A549 (cell line): ENCODE data around the gene LCN15. TPM values are rescaled to one million over a fixed set of nuclear protein-coding genes. Genes with fewer than 3 reads are reported as not detected.

ENCODE experiments used
- ATAC-seq, 2 experiments: fragments of 200-7000 bp in 1 of 2; fragments of >200 bp in 1 of 2; cut with Nextera tagmentation in 1 of 2; cut with Tn5 transposase in 1 of 2; 3 replicates each; pipeline versions ENCODE4 v1.8.0 to v1.9.1; 2018 to 2020; ENCODE audit warnings: mild to moderate bottlenecking in 1 of 2, moderate library complexity in 1 of 2
- CTCF ChIA-PET: fragments of 300-600 bp; sonication (Branson Sonifier 250); formaldehyde crosslinking; extraction: SDS; loops from one replicate; lab custom pipeline; 2021; ENCODE audit warnings: antibody characterized with exemption, inconsistent platforms; lab: Yijun Ruan, JAX
- POLR2A ChIA-PET: fragments of 350-600 bp; formaldehyde crosslinking; extraction: SDS; loops from one replicate; lab custom pipeline; 2021; ENCODE audit warnings: antibody characterized with exemption, inconsistent platforms; lab: Yijun Ruan, JAX
- DNase-seq, 2 experiments: peaks; one replicate each; pipeline versions ENCODE4 v3.0.0 to v3.0.0-alpha.2; 2011 to 2016; ENCODE audit warnings: low read depth in 1 of 2, low spot score in 1 of 2
- FAIRE-seq: peaks from 2 replicates; lab custom pipeline; 2011; peaks lifted over from hg19 to GRCh38; lab: Jason Lieb, UNC
- H3K27ac ChIP-seq, 2 experiments: fragments of >200 bp; sonication (Bioruptor Twin); formaldehyde crosslinking; 3 replicates each; pipeline ENCODE4 v1.5.1; 2016 to 2017
- H3K4me1 ChIP-seq: fragments of >200 bp; sonication (Bioruptor Twin); formaldehyde crosslinking; 3 replicates; pipeline ENCODE4 v1.6.1; 2016
- H3K4me2 ChIP-seq: fragments of >200 bp; sonication (Bioruptor Twin); formaldehyde crosslinking; 3 replicates; pipeline ENCODE4 v1.6.1; 2016
- H3K4me3 ChIP-seq: fragments of >200 bp; sonication (Bioruptor Twin); formaldehyde crosslinking; 3 replicates; pipeline ENCODE4 v1.5.1; 2016
- H3K9me3 ChIP-seq: fragments of >200 bp; sonication (Bioruptor Twin); formaldehyde crosslinking; 3 replicates; pipeline ENCODE4 v1.6.1; 2016
- CBX2 ChIP-seq: fragments of 200-600 bp; sonication (generic); IDR thresholded peaks from 2 replicates; pipeline ENCODE4 v1.6.1; 2016; ENCODE audit warnings: low read depth, mild to moderate bottlenecking, borderline replicate concordance
- CBX8 ChIP-seq: fragments of 200-600 bp; sonication (generic); IDR thresholded peaks from 2 replicates; pipeline ENCODE4 v1.6.1; 2016
- CEBPB ChIP-seq, 2 experiments: fragments of >200 bp in 1 of 2; sonication (Bioruptor Twin) in 1 of 2; formaldehyde crosslinking in 1 of 2; IDR thresholded peaks; 2 replicates each; pipeline ENCODE4 v1.6.1; 2012 to 2016
- CHD2 ChIP-seq: fragments of 150-350 bp; IDR thresholded peaks from 2 replicates; pipeline ENCODE4 v1.6.1; 2014; ENCODE audit warnings: low read length; ENCODE audit not compliant: partially characterized antibody
- EHF ChIP-seq: fragments of 250-450 bp; sonication (Bioruptor Pico); IDR thresholded peaks from 2 replicates; pipeline ENCODE4 v1.5.0; 2020; ENCODE audit warnings: mild to moderate bottlenecking
- EP300 ChIP-seq, 2 experiments: fragments of >200 bp; sonication (Bioruptor Twin); formaldehyde crosslinking; IDR thresholded peaks; 2 replicates in 1 of 2; 3 replicates in 1 of 2; pipeline ENCODE4 v1.6.1; 2016 to 2017
- HEYL ChIP-seq: fragments of 250-450 bp; sonication (Bioruptor Pico); IDR thresholded peaks from 2 replicates; pipeline ENCODE4 v1.8.0; 2021; ENCODE audit warnings: mild to moderate bottlenecking, moderate library complexity
- HOXA7 ChIP-seq: fragments of 250-450 bp; sonication (Bioruptor Pico); IDR thresholded peaks from 2 replicates; pipeline ENCODE4 v1.5.0; 2020; ENCODE audit warnings: mild to moderate bottlenecking, moderate library complexity
- MAZ ChIP-seq: fragments of 150-350 bp; IDR thresholded peaks from 2 replicates; pipeline ENCODE4 v1.6.1; 2014; ENCODE audit warnings: antibody characterized with exemption, low read depth, low read length, borderline replicate concordance
- NFE2L2 ChIP-seq: fragments of 150-350 bp; conservative IDR thresholded peaks from 2 replicates; pipeline ENCODE4 v1.6.1; 2014; ENCODE audit warnings: low read length
- NR3C1 ChIP-seq: fragments of >200 bp; sonication (Bioruptor Twin); formaldehyde crosslinking; IDR thresholded peaks from 3 replicates; pipeline ENCODE4 v1.6.1; 2017
- PHF8 ChIP-seq: fragments of 200-600 bp; sonication (generic); IDR thresholded peaks from 2 replicates; pipeline ENCODE4 v1.6.1; 2016; ENCODE audit warnings: low read depth, mild to moderate bottlenecking, antibody characterized with exemption, moderate library complexity, borderline replicate concordance
- POLR2A ChIP-seq: IDR thresholded peaks from 2 replicates; pipeline ENCODE4 v1.6.1; 2012; ENCODE audit warnings: mild to moderate bottlenecking, low read length
- POLR2AphosphoS2 ChIP-seq: conservative IDR thresholded peaks from 2 replicates; pipeline ENCODE4 v1.6.1; 2012; ENCODE audit warnings: low read length, improper control_type of control experiment, inconsistent platforms
- RARB ChIP-seq: fragments of 250-450 bp; sonication (Bioruptor Pico); IDR thresholded peaks from 2 replicates; pipeline ENCODE4 v1.8.0; 2021; ENCODE audit warnings: mild to moderate bottlenecking, moderate library complexity
- RNF2 ChIP-seq: fragments of 200-600 bp; sonication (generic); IDR thresholded peaks from 2 replicates; pipeline ENCODE4 v1.6.1; 2016; ENCODE audit warnings: low read depth, mild to moderate bottlenecking, antibody characterized with exemption, moderate library complexity, borderline replicate concordance
- SREBF2 ChIP-seq: fragments of 450-650 bp; IDR thresholded peaks from 2 replicates; pipeline ENCODE4 v1.6.1; 2014; ENCODE audit warnings: mild to moderate bottlenecking, moderate library complexity
- TFCP2L1 ChIP-seq: fragments of 250-450 bp; sonication (Bioruptor Pico); IDR thresholded peaks from 2 replicates; pipeline ENCODE4 v1.5.0; 2021; ENCODE audit warnings: mild to moderate bottlenecking
- TP53 ChIP-seq: fragments of 250-450 bp; sonication (Bioruptor Pico); IDR thresholded peaks from 2 replicates; pipeline ENCODE4 v1.5.0; 2021; ENCODE audit warnings: mild to moderate bottlenecking, moderate library complexity
- ZFP36 ChIP-seq: fragments of 450-650 bp; IDR thresholded peaks from 2 replicates; pipeline ENCODE4 v1.6.1; 2014; ENCODE audit warnings: borderline replicate concordance; ENCODE audit not compliant: partially characterized antibody
- ZNF302 ChIP-seq: fragments of 250-450 bp; sonication (Bioruptor Pico); IDR thresholded peaks from 2 replicates; pipeline ENCODE4 v1.9.0; 2021; ENCODE audit warnings: inconsistent platforms, mild to moderate bottlenecking, moderate library complexity
- ZSCAN20 ChIP-seq: fragments of 250-450 bp; sonication (Bioruptor Pico); IDR thresholded peaks from 2 replicates; pipeline ENCODE4 v1.8.0; 2022; ENCODE audit warnings: mild to moderate bottlenecking, moderate library complexity
- WGBS: methylation state at CpG from one replicate; pipeline ENCODE4 v1.1.6; 2017; ENCODE audit errors: missing lambda C conversion rate; 5-methylcytosine and 5-hydroxymethylcytosine counted together
- polyA plus RNA-seq, 4 experiments: library from polyadenylated mRNA; depleted of rRNA in 3 of 4; stranded (reverse); fragments of >200 nt; fragmentation: RNase III in 1 of 4; extraction: RNeasy Plus Mini Kit Qiagen cat#74134 plus additional on column Dnase treatment in 1 of 4; gene quantifications; 2 replicates in 3 of 4; 3 replicates in 1 of 4; pipeline ENCODE4 v1.2.3, GENCODE V29; 2011 to 2017
- TF ChIP-seq, protein P1 (sequence below): fragments of 150-350 bp; IDR thresholded peaks from 2 replicates; pipeline ENCODE4 v1.6.1; 2014; ENCODE audit warnings: low read depth, mild to moderate bottlenecking, low read length
- TF ChIP-seq, protein P2 (sequence below): IDR thresholded peaks from 2 replicates; pipeline ENCODE4 v1.6.1; 2012
- TF ChIP-seq, protein P3 (sequence below): fragments of 200-600 bp; sonication (generic); IDR thresholded peaks from 2 replicates; pipeline ENCODE4 v1.6.1; 2016; ENCODE audit warnings: antibody characterized with exemption, mild to moderate bottlenecking, moderate library complexity
- TF ChIP-seq, protein P4 (sequence below): fragments of >200 bp; sonication (Bioruptor Twin); formaldehyde crosslinking; IDR thresholded peaks from 2 replicates; pipeline ENCODE4 v1.6.1; 2016
- TF ChIP-seq, protein P5 (sequence below): IDR thresholded peaks from 2 replicates; pipeline ENCODE4 v1.6.1; 2012; ENCODE audit warnings: low read depth, borderline replicate concordance
- TF ChIP-seq, protein P6 (sequence below): fragments of 450-650 bp; IDR thresholded peaks from 2 replicates; pipeline ENCODE4 v1.6.1; 2014; ENCODE audit warnings: antibody characterized with exemption

LCN15 gene
- polyA plus RNA-seq, 2 of the 4 experiments (the other 2 are of a cell fraction) = 0.09 to 0.10 TPM

DNA sequence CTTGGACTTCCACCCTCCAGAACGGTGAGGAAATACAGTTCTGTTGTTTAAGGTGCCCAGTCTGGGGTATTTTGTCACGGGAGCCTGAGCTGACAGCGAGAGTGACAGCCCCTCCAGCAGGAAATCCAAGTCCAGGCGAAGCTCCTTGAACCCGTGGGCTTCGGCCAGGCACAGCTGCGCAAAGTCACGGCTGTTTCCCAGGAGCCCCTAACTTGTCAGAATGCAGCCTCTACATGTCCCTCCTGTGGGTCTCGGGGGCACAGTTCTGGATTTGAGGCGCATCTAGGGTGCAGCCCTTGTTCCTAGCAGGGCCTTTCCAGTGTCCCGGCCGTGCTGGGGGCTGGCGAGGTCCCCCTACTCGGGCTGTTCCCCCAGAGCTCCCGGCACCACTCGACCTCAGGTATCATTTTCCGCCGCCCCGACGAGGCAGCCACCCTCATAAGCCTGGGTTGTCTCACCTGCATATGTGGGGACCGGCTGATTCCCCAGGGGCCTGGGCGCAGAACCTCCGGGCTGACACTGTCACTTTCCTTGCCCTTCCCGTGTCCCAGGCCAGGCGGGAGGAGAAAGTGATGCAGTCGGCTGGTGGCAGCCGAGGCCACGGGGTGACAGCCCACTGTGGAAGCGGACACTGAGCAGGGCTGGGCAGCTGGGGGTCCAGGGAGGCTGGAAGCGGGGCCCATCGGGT, 10.8 kb downstream of the LCN15 start:
- ChIA-PET CTCF (interaction anchor here (1.6 to 28.0 kb wide), 3 partner anchors 9 to 25 kb away, joined by 4 to 625 read pairs (median 13); partner anchors contain the start of gene TMEM141), POLR2A (no interaction called here)
- 66% methylated on average over 16 of the region's 31 CpGs for WGBS
- Histone ChIP-seq H3K27ac (no peak overlapping the region), H3K4me3 (no peak overlapping the region), H3K9me3 (peaks cover 13% of the 10 kb centered on the region), H3K4me1 (no peaks in the 10 kb centered on the region), H3K4me2 (no peak overlapping the region)
- no peak for ATAC-seq
- DNase-seq = no peak
- FAIRE-seq = no peak
- no peak for TF ChIP-seq HOXA7
- no peak for TF ChIP-seq EHF (CRISPR knock-in tag)
- TF ChIP-seq CEBPB (IDR thresholded peaks at IDR 0.05) = no peak
- TF ChIP-seq CHD2 = no peak
- TF ChIP-seq SREBF2 = no peak
- TF ChIP-seq TFCP2L1 (CRISPR knock-in tag) = no peak
- TF ChIP-seq RNF2 = no peak
- no peak for TF ChIP-seq CBX2
- TF ChIP-seq, protein P1, sequence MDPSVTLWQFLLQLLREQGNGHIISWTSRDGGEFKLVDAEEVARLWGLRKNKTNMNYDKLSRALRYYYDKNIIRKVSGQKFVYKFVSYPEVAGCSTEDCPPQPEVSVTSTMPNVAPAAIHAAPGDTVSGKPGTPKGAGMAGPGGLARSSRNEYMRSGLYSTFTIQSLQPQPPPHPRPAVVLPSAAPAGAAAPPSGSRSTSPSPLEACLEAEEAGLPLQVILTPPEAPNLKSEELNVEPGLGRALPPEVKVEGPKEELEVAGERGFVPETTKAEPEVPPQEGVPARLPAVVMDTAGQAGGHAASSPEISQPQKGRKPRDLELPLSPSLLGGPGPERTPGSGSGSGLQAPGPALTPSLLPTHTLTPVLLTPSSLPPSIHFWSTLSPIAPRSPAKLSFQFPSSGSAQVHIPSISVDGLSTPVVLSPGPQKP = no peak
- TF ChIP-seq, protein P2, sequence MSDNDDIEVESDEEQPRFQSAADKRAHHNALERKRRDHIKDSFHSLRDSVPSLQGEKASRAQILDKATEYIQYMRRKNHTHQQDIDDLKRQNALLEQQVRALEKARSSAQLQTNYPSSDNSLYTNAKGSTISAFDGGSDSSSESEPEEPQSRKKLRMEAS = no peak
- TF ChIP-seq, protein P3, sequence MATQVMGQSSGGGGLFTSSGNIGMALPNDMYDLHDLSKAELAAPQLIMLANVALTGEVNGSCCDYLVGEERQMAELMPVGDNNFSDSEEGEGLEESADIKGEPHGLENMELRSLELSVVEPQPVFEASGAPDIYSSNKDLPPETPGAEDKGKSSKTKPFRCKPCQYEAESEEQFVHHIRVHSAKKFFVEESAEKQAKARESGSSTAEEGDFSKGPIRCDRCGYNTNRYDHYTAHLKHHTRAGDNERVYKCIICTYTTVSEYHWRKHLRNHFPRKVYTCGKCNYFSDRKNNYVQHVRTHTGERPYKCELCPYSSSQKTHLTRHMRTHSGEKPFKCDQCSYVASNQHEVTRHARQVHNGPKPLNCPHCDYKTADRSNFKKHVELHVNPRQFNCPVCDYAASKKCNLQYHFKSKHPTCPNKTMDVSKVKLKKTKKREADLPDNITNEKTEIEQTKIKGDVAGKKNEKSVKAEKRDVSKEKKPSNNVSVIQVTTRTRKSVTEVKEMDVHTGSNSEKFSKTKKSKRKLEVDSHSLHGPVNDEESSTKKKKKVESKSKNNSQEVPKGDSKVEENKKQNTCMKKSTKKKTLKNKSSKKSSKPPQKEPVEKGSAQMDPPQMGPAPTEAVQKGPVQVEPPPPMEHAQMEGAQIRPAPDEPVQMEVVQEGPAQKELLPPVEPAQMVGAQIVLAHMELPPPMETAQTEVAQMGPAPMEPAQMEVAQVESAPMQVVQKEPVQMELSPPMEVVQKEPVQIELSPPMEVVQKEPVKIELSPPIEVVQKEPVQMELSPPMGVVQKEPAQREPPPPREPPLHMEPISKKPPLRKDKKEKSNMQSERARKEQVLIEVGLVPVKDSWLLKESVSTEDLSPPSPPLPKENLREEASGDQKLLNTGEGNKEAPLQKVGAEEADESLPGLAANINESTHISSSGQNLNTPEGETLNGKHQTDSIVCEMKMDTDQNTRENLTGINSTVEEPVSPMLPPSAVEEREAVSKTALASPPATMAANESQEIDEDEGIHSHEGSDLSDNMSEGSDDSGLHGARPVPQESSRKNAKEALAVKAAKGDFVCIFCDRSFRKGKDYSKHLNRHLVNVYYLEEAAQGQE = no peak
- no peak for TF ChIP-seq POLR2A
- TF ChIP-seq TP53 (CRISPR knock-in tag) = no peak
- no peak for TF ChIP-seq RARB (CRISPR knock-in tag)
- no peak for TF ChIP-seq ZSCAN20 (CRISPR knock-in tag)
- TF ChIP-seq, protein P4, sequence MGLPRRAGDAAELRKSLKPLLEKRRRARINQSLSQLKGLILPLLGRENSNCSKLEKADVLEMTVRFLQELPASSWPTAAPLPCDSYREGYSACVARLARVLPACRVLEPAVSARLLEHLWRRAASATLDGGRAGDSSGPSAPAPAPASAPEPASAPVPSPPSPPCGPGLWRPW = no peak

DNA sequence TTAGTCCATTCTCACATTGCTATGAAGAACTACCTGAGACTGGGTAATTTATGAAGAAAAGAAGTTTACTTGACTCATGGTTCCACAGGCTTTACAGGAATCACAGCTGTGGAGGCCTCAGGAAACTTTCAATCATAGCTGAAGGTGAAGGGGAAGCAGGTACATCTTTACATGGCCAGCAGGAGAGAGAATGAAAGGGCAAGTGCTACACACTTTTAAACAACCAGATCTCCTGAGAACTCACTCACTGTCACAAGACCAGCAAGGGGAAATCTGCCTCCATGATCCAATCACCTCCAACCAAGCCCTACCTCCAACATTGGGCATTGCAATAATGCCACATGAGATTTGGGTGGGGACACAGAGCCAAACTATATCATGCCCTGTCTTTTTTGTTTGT, 12.5 kb downstream of the LCN15 start:
- no peak for ATAC-seq
- ChIA-PET CTCF (interaction anchor here (0.8 to 11.9 kb wide), 3 partner anchors 8 to 24 kb away, joined by 3 to 79 read pairs (median 7); partner anchors contain the start of gene LCN8), POLR2A (no interaction called here)
- DNase-seq = no peak
- Histone ChIP-seq H3K27ac (no peak overlapping the region), H3K4me2 (no peak overlapping the region), H3K9me3 (peaks cover 13% of the 10 kb centered on the region), H3K4me1 (no peaks in the 10 kb centered on the region), H3K4me3 (no peak overlapping the region)
- no peak for FAIRE-seq
- TF ChIP-seq EP300 (IDR thresholded peaks at IDR 0.05) (no peak), NR3C1 (no peak), ZNF302 (CRISPR knock-in tag) (no peak), CBX8 (no peak), NFE2L2 (no peak), MAZ (no peak), PHF8 (no peak), ZSCAN20 (CRISPR knock-in tag) (no peak), RARB (CRISPR knock-in tag) (no peak), HOXA7 (no peak), POLR2AphosphoS2 (no peak), RNF2 (no peak), ZFP36 (no peak), HEYL (no peak)
- TF ChIP-seq, protein P5, sequence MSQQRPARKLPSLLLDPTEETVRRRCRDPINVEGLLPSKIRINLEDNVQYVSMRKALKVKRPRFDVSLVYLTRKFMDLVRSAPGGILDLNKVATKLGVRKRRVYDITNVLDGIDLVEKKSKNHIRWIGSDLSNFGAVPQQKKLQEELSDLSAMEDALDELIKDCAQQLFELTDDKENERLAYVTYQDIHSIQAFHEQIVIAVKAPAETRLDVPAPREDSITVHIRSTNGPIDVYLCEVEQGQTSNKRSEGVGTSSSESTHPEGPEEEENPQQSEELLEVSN = no peak
- TF ChIP-seq, protein P6, sequence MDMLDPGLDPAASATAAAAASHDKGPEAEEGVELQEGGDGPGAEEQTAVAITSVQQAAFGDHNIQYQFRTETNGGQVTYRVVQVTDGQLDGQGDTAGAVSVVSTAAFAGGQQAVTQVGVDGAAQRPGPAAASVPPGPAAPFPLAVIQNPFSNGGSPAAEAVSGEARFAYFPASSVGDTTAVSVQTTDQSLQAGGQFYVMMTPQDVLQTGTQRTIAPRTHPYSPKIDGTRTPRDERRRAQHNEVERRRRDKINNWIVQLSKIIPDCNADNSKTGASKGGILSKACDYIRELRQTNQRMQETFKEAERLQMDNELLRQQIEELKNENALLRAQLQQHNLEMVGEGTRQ = no peak
- TF ChIP-seq, protein P1 = no peak
